Mammary epithelial cell (primary cell): ENCODE results near the gene CDH4.

Source experiments
- CTCF ChIP-seq, 2 donors: IDR thresholded peaks in 1 of 2; conservative IDR thresholded peaks in 1 of 2; 2 replicates each; pipeline ENCODE4 v1.5.1; 2011 to 2012; ENCODE audit warnings: inconsistent platforms in 2 of 2, low read length in 2 of 2, mild to moderate bottlenecking in 2 of 2, control low read depth in 1 of 2, low read depth in 1 of 2; ENCODE audit not compliant: insufficient read depth in 1 of 2; ENCODE audit errors: extremely low read depth in 1 of 2
- EZH2 ChIP-seq: IDR thresholded peaks from 2 replicates; pipeline ENCODE4 v1.6.1; 2012; ENCODE audit warnings: low read length, inconsistent platforms, borderline replicate concordance

- TF ChIP-seq CTCF (conservative IDR thresholded peaks at IDR 0.05 in 1 of 2, IDR thresholded peaks at IDR 0.05 in 1 of 2; ENCODE audit: extremely low read depth in 1 of 2, insufficient read depth in 1 of 2, low read depth in 1 of 2, low read length in 2 of 2) = no peak
- no peak for TF ChIP-seq EZH2
Measured at GRCh38 chr20:61535091-61535490, 283.0 kb downstream of the CDH4 start.
